ENCODE measurements around the gene C5orf34.

DNA sequence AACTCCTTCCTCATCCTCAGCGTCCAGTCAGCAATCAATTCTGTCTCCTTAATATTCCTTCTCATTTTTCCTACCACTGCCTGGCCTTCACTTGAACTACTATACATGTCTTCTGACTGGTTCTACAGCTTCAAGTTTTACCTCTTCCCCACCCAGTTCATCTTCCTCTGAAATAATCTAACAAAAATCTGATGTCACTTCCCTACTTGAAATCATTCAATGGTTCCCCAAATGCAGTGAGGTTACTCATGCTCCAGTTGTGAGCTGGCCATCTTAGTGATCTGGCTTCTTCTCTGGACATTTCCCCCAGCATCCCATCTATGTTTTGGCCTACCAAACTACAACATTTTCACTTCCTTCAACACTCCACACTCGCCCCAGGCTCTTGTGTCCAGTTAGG is 16.4 kb downstream of the C5orf34 start:
- TF ChIP-seq POLR2AphosphoS5 (IDR thresholded peaks at IDR 0.05; ENCODE audit: low read depth, low read length) (no peak), POLR2A (IDR thresholded peaks at IDR 0.05; ENCODE audit: low read depth, low read length) (no peak), TAF1 (IDR thresholded peaks at IDR 0.05; ENCODE audit: low read depth, low read length) (no peak), SPI1 (IDR thresholded peaks at IDR 0.05; ENCODE audit: low read depth, low read length) (no peak), POU2F2 (IDR thresholded peaks at IDR 0.05; ENCODE audit: low read depth, low read length) (no peak), PAX5 (IDR thresholded peaks at IDR 0.05; ENCODE audit: insufficient read depth, low read length, severe bottlenecking) (no peak)

All from GM12891 (cell line).